ENCODE measurements around the gene NUDT8. TPM values are rescaled to one million over a fixed set of nuclear protein-coding genes. Genes with fewer than 3 reads are reported as not detected.
A peak's percentile ranks its signal among the peaks of the same experiment; 100 is the strongest.
"Not testable (repeated sequence)": the region's sequence is repeated elsewhere in the genome, so short reads cannot be mapped to it uniquely, and the experiment has no call there.

Gene NUDT8
- total and polyA plus RNA-seq, 4 donors: 2.6 to 6.8 (median 6.4) TPM

- not testable (repeated sequence) for H3K27ac ChIP-seq (ENCODE audit: low read depth, low read length); H3K27me3 ChIP-seq (ENCODE audit: control insufficient read depth, insufficient read depth, low read length); H3K4me1 ChIP-seq (ENCODE audit: control insufficient read depth, insufficient read depth, low read length); H3K36me3 ChIP-seq (ENCODE audit: control insufficient read depth, insufficient read depth, low read length); H3K4me3 ChIP-seq (ENCODE audit: low read depth, low read length); H3K9me3 ChIP-seq (ENCODE audit: control insufficient read depth, insufficient read depth, low read length); DNase-seq (ENCODE audit: low read depth in 4 of 6, low spot score in 6 of 6)
- WGBS (ENCODE audit: insufficient coverage): 94% methylated on average over 31 of the region's 33 CpGs
These were observed 9.8 kb downstream of the NUDT8 start for GRCh38 chr11:67619683-67620618.

GRCh38 chr11:67618901-67619659 is 10.7 kb downstream of the NUDT8 start:
- not testable (repeated sequence) for H3K36me3 ChIP-seq (ENCODE audit: control insufficient read depth, insufficient read depth, low read length); H3K27ac ChIP-seq (ENCODE audit: low read depth, low read length); H3K9me3 ChIP-seq (ENCODE audit: control insufficient read depth, insufficient read depth, low read length); H3K4me1 ChIP-seq (ENCODE audit: control insufficient read depth, insufficient read depth, low read length); H3K27me3 ChIP-seq (ENCODE audit: control insufficient read depth, insufficient read depth, low read length); H3K4me3 ChIP-seq (ENCODE audit: low read depth, low read length); DNase-seq (ENCODE audit: low read depth in 4 of 6, low spot score in 6 of 6)
- WGBS (ENCODE audit: insufficient coverage): 92% methylated on average over 31 of the region's 40 CpGs

- DNase-seq (ENCODE audit: low read depth in 4 of 6, low spot score in 6 of 6): no peak
- 64% methylated on average over 5 of the region's 7 CpGs for WGBS (ENCODE audit: insufficient coverage)
These were observed 12.3 kb downstream of the NUDT8 start for GRCh38 chr11:67617243-67617953.

GRCh38 chr11:67616431-67617242 is 13.1 kb downstream of the NUDT8 start:
- WGBS (ENCODE audit: insufficient coverage): 46% methylated on average over 6 of the region's 11 CpGs
- no peak for DNase-seq (ENCODE audit: low read depth in 4 of 6, low spot score in 6 of 6)
- peaks cover 5% of the 10 kb centered on the region for H3K27me3 ChIP-seq (ENCODE audit: control insufficient read depth, insufficient read depth, low read length)
- H3K9me3 ChIP-seq (ENCODE audit: control insufficient read depth, insufficient read depth, low read length): no peaks in the 10 kb centered on the region
- H3K27ac ChIP-seq (ENCODE audit: low read depth, low read length): no peak overlapping the region
- peaks cover 24% of the 10 kb centered on the region for H3K36me3 ChIP-seq (ENCODE audit: control insufficient read depth, insufficient read depth, low read length)
- H3K4me3 ChIP-seq (ENCODE audit: low read depth, low read length): no peak overlapping the region
- H3K4me1 ChIP-seq (ENCODE audit: control insufficient read depth, insufficient read depth, low read length): peaks cover 17% of the 10 kb centered on the region

More at GRCh38 chr11:67617243-67617953, 12.3 kb downstream of the NUDT8 start:
- no peak overlapping the region for H3K4me3 ChIP-seq (ENCODE audit: low read depth, low read length)
- H3K27me3 ChIP-seq (ENCODE audit: control insufficient read depth, insufficient read depth, low read length): peaks cover 5% of the 10 kb centered on the region
- peaks cover 16% of the 10 kb centered on the region for H3K36me3 ChIP-seq (ENCODE audit: control insufficient read depth, insufficient read depth, low read length)
- no peaks in the 10 kb centered on the region for H3K9me3 ChIP-seq (ENCODE audit: control insufficient read depth, insufficient read depth, low read length)
- H3K4me1 ChIP-seq (ENCODE audit: control insufficient read depth, insufficient read depth, low read length): peaks cover 17% of the 10 kb centered on the region
- no peak overlapping the region for H3K27ac ChIP-seq (ENCODE audit: low read depth, low read length)

- Histone ChIP-seq H3K27me3 (ENCODE audit: control insufficient read depth, insufficient read depth, low read length) (peaks cover 5% of the 10 kb centered on the region), H3K27ac (ENCODE audit: low read depth, low read length) (no peak overlapping the region)
- DNase-seq (ENCODE audit: low read depth in 4 of 6, low spot score in 6 of 6): no peak
These were observed 13.9 kb downstream of the NUDT8 start for GRCh38 chr11:67615728-67616430.

GRCh38 chr11:67614730-67615714 is 14.7 kb downstream of the NUDT8 start:
- H3K27ac ChIP-seq (ENCODE audit: low read depth, low read length): no peak overlapping the region
- 88% methylated on average over 17 of the region's 18 CpGs for WGBS (ENCODE audit: insufficient coverage)
- H3K4me1 ChIP-seq (ENCODE audit: control insufficient read depth, insufficient read depth, low read length): peaks cover 17% of the 10 kb centered on the region
- no peak for DNase-seq (ENCODE audit: low read depth in 4 of 6, low spot score in 6 of 6)
- H3K9me3 ChIP-seq (ENCODE audit: control insufficient read depth, insufficient read depth, low read length): no peaks in the 10 kb centered on the region
- peaks cover 39% of the 10 kb centered on the region for H3K36me3 ChIP-seq (ENCODE audit: control insufficient read depth, insufficient read depth, low read length)
- H3K4me3 ChIP-seq (ENCODE audit: low read depth, low read length): no peak overlapping the region
- peaks cover 5% of the 10 kb centered on the region for H3K27me3 ChIP-seq (ENCODE audit: control insufficient read depth, insufficient read depth, low read length)

More at GRCh38 chr11:67615728-67616430, 13.9 kb downstream of the NUDT8 start:
- Histone ChIP-seq H3K4me3 (ENCODE audit: low read depth, low read length) (no peak overlapping the region), H3K9me3 (ENCODE audit: control insufficient read depth, insufficient read depth, low read length) (no peaks in the 10 kb centered on the region), H3K4me1 (ENCODE audit: control insufficient read depth, insufficient read depth, low read length) (peaks cover 17% of the 10 kb centered on the region), H3K36me3 (ENCODE audit: control insufficient read depth, insufficient read depth, low read length) (peaks cover 31% of the 10 kb centered on the region)
- WGBS (ENCODE audit: insufficient coverage): 39% methylated on average over 31 of the region's 34 CpGs

- H3K27ac ChIP-seq (ENCODE audit: low read depth, low read length): peak overlapping the region; percentile 3
- H3K4me1 ChIP-seq (ENCODE audit: control insufficient read depth, insufficient read depth, low read length): peaks cover 17% of the 10 kb centered on the region
- peaks cover 5% of the 10 kb centered on the region for H3K27me3 ChIP-seq (ENCODE audit: control insufficient read depth, insufficient read depth, low read length)
- DNase-seq (ENCODE audit: low read depth in 4 of 6, low spot score in 6 of 6): peak in 4 of 6 donors; percentile 7 to 68 (median 38)
- peaks cover 44% of the 10 kb centered on the region for H3K36me3 ChIP-seq (ENCODE audit: control insufficient read depth, insufficient read depth, low read length)
- no peak overlapping the region for H3K4me3 ChIP-seq (ENCODE audit: low read depth, low read length)
- H3K9me3 ChIP-seq (ENCODE audit: control insufficient read depth, insufficient read depth, low read length): no peaks in the 10 kb centered on the region
- WGBS (ENCODE audit: insufficient coverage): 31% methylated on average over 21 of the region's 23 CpGs
These were observed 15.6 kb downstream of the NUDT8 start for GRCh38 chr11:67613960-67614715.

All from spinal cord (tissue), 10 donors.